GM18858 (cell line): ENCODE data around the gene TUBGCP5.

Experiments used
- ATAC-seq: cut with Tn5 transposase; IDR thresholded peaks from one replicate; pipeline ENCODE4 v1.9.1; 2021; ENCODE audit not compliant: unreplicated experiment

Gene TUBGCP5

GRCh38 chr15:22979238-22980188 is 59.9 kb downstream of the TUBGCP5 start:
- peak; percentile 39 for ATAC-seq

DNA sequence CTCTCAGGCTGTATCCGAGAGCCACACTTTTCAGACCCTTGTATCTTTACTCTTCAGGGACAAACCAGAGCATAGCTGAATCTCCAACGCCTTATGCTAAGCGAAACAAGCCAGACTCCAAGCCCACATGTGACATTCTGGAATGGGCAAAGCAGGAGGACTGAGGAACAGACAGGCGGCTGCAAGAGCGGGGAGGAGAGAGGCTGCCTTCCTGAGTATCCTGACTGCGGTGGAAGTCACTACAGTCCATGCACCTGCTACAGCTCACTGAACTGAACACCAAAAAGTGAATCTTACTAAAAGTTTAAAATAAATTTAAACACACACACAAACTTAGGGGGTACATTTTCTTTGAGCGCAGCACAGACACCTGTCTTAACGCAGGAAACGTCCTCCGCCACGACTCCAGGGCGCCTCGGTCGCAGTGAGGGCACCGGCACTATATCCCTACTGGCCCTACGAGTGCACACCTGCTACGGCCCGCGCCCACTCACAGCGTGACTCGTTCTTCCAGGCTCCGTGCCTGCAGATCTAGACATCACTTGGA is 60.6 kb downstream of the TUBGCP5 start:
- peak; percentile 24 for ATAC-seq

DNA sequence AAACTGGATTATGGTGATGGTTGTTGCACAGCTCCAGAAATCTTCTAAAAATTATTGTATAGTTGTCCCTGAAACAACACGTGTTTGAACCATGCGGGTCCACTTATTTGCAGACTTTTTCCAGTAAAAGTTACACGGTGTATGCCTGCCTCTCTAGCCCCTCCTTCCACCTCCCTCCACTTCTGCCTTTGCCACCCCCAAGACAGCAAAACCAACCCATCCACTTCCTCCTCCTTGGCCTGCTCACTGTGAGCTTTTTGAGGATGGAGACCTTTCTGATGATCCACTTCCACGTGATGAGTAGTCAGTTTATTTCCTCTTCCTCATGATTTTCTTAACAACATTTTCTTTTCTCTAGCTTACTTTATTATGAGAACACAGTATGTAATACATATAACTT is 64.6 kb downstream of the TUBGCP5 start:
- no peak for ATAC-seq

- ATAC-seq = no peak
Measured at GRCh38 chr15:22973987-22974386, 65.4 kb downstream of the TUBGCP5 start.

GRCh38 chr15:22973286-22973685 is 66.1 kb downstream of the TUBGCP5 start:
- ATAC-seq = peak; percentile 87

- no peak for ATAC-seq
Measured at GRCh38 chr15:22969489-22969888, 69.9 kb downstream of the TUBGCP5 start.

- no peak for ATAC-seq
Measured at GRCh38 chr15:22968366-22968765, 71.0 kb downstream of the TUBGCP5 start.

GRCh38 chr15:22967084-22967770 is 72.1 kb downstream of the TUBGCP5 start:
- no peak for ATAC-seq

DNA sequence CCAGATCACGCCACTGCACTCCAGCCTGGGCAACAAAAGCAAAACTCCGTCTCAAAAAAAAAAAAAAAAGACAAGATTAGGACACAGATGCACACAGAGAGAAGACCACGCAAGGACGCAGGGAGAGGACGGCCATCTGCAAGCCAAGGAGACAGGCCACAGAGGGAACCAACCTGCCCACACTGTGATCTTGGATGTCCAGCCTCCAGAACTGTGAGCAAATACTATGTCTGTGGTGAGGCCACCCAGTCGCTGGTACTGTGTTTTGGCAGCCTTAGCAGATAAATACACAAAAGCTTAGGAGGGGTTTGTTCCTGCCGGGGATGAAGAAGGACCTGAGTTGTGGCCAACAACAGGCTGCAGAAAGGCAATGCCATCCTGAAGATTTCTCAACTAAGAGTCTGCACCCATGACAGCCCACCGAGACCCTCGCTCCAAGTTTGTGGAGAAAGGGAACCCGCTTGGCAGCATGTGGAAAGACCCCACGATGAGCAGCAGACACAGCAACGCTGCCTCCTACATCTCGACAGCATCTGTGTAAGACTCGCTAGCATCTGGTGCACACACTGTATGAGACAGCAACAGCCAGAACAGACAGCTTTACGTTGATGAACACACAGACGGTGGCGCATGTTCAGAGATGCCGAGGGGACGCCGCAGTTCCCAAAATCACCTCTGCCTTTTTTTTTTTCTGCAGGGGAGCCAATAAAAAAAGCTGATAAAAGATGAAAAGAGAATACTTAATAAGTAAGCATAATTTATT is 72.9 kb downstream of the TUBGCP5 start:
- no peak for ATAC-seq

GRCh38 chr15:22963641-22964040 is 75.7 kb downstream of the TUBGCP5 start:
- ATAC-seq = no peak

- no peak for ATAC-seq
Measured at GRCh38 chr15:22962611-22963010, 76.8 kb downstream of the TUBGCP5 start.

DNA sequence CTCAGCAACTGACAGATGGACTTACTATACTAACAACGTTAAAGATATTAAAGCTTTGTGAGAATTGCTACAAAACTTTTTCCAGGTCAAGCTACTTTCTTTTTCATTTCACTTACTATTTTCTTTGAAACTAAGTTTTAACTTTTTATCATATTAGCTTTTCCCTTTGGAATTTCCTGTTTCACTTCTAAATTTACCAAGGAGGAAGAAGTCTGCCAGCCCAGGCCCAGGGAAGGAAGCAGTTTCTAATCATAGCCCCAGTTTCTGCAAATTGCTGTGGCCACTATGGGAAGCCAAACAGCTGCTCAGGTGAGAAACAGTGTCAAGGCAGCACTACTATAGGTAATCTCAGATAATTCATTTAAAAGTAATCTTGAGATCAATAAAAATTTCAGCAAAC is 77.6 kb downstream of the TUBGCP5 start:
- no peak for ATAC-seq

GRCh38 chr15:22960556-22960955 is 78.8 kb downstream of the TUBGCP5 start:
- ATAC-seq = no peak

DNA sequence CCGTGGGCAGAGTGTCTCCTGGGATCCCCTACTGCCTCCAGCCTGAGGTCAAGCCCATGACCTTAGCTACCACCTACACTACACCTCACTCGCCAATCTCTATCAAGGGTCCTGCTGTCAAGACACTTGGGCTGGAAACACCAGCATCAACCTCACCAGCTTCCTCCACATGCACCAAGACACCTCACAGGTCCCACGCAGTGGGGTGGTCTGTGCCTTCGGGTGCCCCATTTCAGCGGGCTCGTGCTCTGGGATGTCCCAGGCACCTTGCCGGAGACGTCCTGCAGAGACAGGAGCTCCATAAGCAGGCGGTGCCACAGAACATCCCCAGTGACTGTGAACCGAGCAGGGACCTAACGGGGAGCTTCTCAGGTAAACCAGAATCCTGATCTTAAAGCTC is 79.2 kb downstream of the TUBGCP5 start:
- no peak for ATAC-seq

GRCh38 chr15:22959321-22960101 is 79.9 kb downstream of the TUBGCP5 start:
- no peak for ATAC-seq

GRCh38 chr15:22958487-22959280 is 80.7 kb downstream of the TUBGCP5 start:
- no peak for ATAC-seq

DNA sequence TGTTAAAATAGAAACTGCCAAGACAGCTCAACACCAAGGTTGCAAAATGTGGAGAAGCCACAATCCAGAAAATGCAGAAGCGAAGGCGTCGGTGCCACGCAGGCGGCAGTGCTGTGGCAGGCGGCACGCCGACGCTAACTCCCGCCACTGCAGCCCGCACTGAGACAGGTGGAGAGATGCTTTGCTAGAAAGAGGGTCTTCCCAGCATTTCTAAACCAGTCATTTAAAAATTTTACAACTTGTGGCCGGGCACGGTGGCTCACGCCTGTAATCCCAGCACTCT is 82.5 kb downstream of the TUBGCP5 start:
- no peak for ATAC-seq

- ATAC-seq = no peak
Measured at GRCh38 chr15:22956257-22956977, 83.0 kb downstream of the TUBGCP5 start.

DNA sequence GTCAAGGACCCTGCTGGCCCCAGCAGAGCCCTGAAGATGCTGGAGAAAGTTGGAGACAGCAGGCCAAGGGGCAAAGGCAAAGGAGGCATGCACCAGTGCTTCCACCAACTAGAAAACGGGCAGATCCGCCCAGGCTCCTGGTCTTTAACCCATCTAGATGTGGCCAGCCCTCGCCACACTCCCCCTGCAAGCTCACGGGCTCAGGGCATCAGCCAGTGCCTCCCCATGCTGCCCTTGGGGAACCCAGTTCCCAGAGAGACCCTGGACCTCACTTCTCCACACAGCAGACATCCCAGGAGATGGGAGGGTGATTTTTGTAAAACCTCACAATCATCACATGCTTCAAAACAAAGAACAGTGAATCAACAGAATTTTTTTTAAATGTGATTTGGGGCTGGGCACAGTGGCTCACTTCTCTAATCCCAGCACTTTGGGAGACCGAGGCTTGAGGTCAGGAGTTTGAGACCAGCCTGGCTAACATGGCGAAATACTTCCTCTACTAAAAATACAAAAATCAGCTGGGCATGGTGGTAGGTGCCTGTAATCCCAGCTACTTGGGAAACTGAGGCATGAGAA is 83.7 kb downstream of the TUBGCP5 start:
- no peak for ATAC-seq
